ENCODE measurements around the gene TIMP2.

- TF ChIP-seq CTCF (IDR thresholded peaks at IDR 0.05; ENCODE audit: poor library complexity) (no peak), EZH2phosphoT487 (IDR thresholded peaks at IDR 0.05; ENCODE audit: low read depth, severe bottlenecking, unreplicated experiment) (no peak), EZH2 (IDR thresholded peaks at IDR 0.05; ENCODE audit: borderline replicate concordance) (no peak)
These were observed 26.2 kb downstream of the TIMP2 start for GRCh38 chr17:78898947-78899346.
